Stimulated activated naive B cell treated with anti-CD40 and anti-IgM and Interleukin-4, amounts not matched to agents 10 μg/mL and 1 μg/mL and 100 μg/mL, for 72 hours (primary cell): ENCODE measurements around the gene ELMO1.

Source experiments
- ATAC-seq, 2 donors: fragments of 150-1000 bp; cut with Tn5 transposase; replicated peaks; 2 replicates each; pipeline ENCODE4 v1.10.0; 2021; ENCODE audit warnings: moderate library complexity in 1 of 2
- DNase-seq: peaks from one replicate; pipeline ENCODE4 v3.0.0; 2021
- H3K27ac Mint-ChIP-seq: one replicate; pipeline ENCODE4 v1.8.0; 2022; ENCODE audit warnings: mild to moderate bottlenecking, mixed read lengths
- H3K27me3 Mint-ChIP-seq, 2 donors: one replicate each; pipeline ENCODE4 v1.8.0; 2022; ENCODE audit warnings: mixed read lengths in 2 of 2
- H3K36me3 Mint-ChIP-seq, 2 donors: one replicate each; pipeline ENCODE4 v1.8.0; 2022; ENCODE audit warnings: mixed read lengths in 2 of 2, mild to moderate bottlenecking in 1 of 2
- H3K4me1 Mint-ChIP-seq, 2 donors: one replicate each; pipeline ENCODE4 v1.8.0; 2022; ENCODE audit warnings: mixed read lengths in 2 of 2, mild to moderate bottlenecking in 1 of 2
- H3K4me3 Mint-ChIP-seq, 2 donors: one replicate each; pipeline ENCODE4 v1.8.0; 2022; ENCODE audit warnings: mild to moderate bottlenecking in 2 of 2, mixed read lengths in 2 of 2, moderate library complexity in 1 of 2
- H3K9me3 Mint-ChIP-seq, 2 donors: one replicate each; pipeline ENCODE4 v1.8.0; 2022; ENCODE audit warnings: mixed read lengths in 2 of 2, mild to moderate bottlenecking in 1 of 2

Gene ELMO1

DNA sequence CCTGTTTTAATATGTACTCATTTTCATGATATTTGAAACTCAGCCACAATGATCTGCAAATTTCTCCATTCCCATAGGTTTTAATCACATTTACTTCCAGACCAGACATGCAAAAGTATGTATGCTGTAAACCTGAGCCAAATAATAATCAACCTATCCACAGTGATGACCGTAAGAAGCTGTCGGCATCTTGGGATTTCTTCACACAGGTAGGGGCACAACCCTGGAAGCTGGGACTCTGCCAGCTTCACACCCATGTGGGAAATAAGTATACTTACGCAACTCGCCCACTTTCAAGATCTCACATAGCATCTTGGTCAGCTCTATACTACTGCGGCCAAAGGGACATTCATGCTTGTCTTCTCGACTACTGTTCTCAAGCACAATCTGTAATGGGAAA lies 352.3 kb downstream of the ELMO1 start:
- Mint-ChIP-seq H3K9me3 (peaks cover 6 to 12% of the 10 kb centered on the region in 2 donors), H3K4me1 (peaks cover 0 to 6% of the 10 kb centered on the region in 2 donors), H3K36me3 (peaks cover 51 to 67% of the 10 kb centered on the region in 2 donors), H3K27ac (no peak overlapping the region), H3K27me3 (no peaks in the 10 kb centered on the region), H3K4me3 (no peak overlapping the region)
- DNase-seq, result no peak
- no peak for ATAC-seq

DNA sequence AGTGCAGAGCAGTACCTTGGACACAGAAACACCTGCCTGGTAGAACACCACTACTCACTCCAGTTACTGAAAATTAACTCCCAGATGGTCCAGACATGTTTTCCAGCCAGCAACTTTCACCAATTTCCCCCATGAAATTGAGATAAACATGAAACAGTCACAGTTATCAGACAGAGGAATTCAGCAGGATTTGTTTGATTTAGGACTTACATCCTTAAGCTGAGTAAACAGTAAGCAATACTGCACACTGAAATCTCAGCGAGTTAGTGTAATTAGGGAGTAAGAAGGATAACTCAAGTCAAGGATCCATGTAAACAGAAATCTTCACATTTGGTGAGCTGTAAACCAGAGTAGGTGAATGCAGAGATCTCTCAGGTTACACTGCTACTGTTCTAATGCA lies 353.5 kb downstream of the ELMO1 start:
- H3K36me3 Mint-ChIP-seq, result peaks cover 52 to 67% of the 10 kb centered on the region in 2 donors
- H3K27ac Mint-ChIP-seq, result no peak overlapping the region
- no peaks in the 10 kb centered on the region for H3K27me3 Mint-ChIP-seq
- H3K9me3 Mint-ChIP-seq, result peaks cover 6 to 12% of the 10 kb centered on the region in 2 donors
- peaks cover 0 to 8% of the 10 kb centered on the region in 2 donors for H3K4me1 Mint-ChIP-seq
- DNase-seq (no peak), ATAC-seq (no peak)
- H3K4me3 Mint-ChIP-seq, result no peak overlapping the region

DNA sequence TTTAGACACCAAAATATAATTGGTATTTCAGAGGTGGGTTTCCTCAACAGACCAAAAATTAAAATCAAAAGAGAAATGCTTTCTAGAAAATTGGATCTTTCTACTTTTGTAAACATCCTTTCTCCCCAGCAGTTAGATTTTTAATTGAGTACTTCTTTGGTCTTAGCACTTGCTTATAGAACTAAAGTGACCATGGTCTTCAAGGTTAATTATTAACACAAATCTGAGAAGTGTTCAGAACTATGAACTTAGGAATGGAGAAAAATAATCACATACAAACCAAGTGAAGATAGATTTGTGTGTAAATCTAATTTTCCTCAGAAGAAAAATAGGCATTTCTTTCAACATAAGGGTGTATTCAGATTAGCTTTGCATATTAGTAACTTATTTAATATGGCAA lies 355.4 kb downstream of the ELMO1 start:
- ATAC-seq, result no peak
- H3K9me3 Mint-ChIP-seq, result peaks cover 6 to 12% of the 10 kb centered on the region in 2 donors
- no peaks in the 10 kb centered on the region for H3K27me3 Mint-ChIP-seq
- peaks cover 0 to 7% of the 10 kb centered on the region in 2 donors for H3K4me1 Mint-ChIP-seq
- DNase-seq, result no peak
- no peak overlapping the region for H3K4me3 Mint-ChIP-seq
- no peak overlapping the region for H3K27ac Mint-ChIP-seq
- peaks cover 49 to 62% of the 10 kb centered on the region in 2 donors for H3K36me3 Mint-ChIP-seq

DNA sequence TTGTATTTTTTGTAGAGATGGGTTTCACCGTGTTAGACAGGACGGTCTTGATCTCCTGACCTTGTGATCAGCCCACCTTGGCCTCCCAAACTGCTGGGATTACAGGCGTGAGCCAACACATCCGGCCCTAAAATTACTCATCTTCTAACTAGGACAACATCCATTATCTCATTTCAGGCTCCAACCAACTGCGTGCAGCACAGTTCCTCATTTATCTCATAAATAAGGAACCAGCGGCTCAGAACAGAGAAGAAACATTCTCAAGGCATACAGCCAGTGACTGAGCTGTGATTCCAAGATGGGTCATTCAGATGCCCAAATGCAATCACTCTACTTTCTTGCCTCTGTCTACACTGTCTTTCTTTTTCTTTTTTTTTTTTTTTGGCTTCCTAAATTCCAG lies 356.1 kb downstream of the ELMO1 start:
- Mint-ChIP-seq H3K27me3 (no peaks in the 10 kb centered on the region), H3K4me1 (peaks cover 0 to 6% of the 10 kb centered on the region in 2 donors), H3K9me3 (peaks cover 6 to 12% of the 10 kb centered on the region in 2 donors), H3K27ac (peak overlapping the region; percentile 9), H3K36me3 (peaks cover 49 to 61% of the 10 kb centered on the region in 2 donors), H3K4me3 (no peak overlapping the region)
- DNase-seq (no peak), ATAC-seq (peak in 1 of 2 donors; percentile 33)

DNA sequence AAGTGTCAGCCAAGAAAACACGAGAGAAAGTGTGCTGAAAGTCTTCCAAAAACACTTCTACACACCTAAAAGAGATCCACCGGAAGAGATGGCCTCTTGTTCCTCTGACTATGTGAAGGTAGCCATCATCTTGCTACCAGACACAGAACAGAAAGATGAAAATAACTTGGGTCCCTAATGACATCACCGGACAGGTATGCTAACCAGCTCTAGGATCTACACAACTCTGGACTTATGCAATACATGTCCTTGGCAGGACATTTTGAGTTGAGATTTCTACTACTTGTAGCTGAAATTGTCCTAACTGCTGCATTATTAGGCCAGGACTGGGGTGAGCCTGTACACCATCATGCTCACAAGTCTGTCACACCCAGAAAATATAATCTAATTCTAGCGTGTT lies 358.7 kb downstream of the ELMO1 start:
- no peak overlapping the region for H3K4me3 Mint-ChIP-seq
- H3K9me3 Mint-ChIP-seq, result peaks cover 6 to 12% of the 10 kb centered on the region in 2 donors
- no peak for DNase-seq
- H3K4me1 Mint-ChIP-seq, result peaks cover 0 to 6% of the 10 kb centered on the region in 2 donors
- H3K27ac Mint-ChIP-seq, result no peak overlapping the region
- H3K27me3 Mint-ChIP-seq, result no peaks in the 10 kb centered on the region
- peaks cover 47 to 66% of the 10 kb centered on the region in 2 donors for H3K36me3 Mint-ChIP-seq
- ATAC-seq, result no peak

DNA sequence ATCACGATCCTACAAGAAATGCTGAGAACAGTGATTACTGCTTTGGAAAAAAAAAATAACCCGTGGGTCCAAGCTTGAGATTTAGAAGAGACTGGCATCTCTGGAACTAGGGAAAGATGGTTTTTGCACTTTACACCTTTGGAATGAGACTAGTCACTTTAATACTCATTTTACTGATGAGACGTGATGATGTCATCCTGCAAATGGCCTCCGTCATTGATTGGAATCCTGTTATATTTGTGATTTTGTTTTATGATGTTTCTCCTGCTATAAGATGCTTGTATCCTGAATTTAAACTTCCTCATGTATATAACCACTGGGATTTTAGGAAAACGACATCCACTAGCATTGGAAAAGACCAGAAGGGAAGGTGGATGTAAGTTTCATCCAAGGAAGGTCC lies 363.1 kb downstream of the ELMO1 start:
- ATAC-seq (no peak), DNase-seq (no peak)
- Mint-ChIP-seq H3K4me1 (peaks cover 12 to 18% of the 10 kb centered on the region in 2 donors), H3K9me3 (no peaks in the 10 kb centered on the region), H3K4me3 (no peak overlapping the region), H3K36me3 (peaks cover 29 to 53% of the 10 kb centered on the region in 2 donors), H3K27ac (no peak overlapping the region), H3K27me3 (no peaks in the 10 kb centered on the region)

DNA sequence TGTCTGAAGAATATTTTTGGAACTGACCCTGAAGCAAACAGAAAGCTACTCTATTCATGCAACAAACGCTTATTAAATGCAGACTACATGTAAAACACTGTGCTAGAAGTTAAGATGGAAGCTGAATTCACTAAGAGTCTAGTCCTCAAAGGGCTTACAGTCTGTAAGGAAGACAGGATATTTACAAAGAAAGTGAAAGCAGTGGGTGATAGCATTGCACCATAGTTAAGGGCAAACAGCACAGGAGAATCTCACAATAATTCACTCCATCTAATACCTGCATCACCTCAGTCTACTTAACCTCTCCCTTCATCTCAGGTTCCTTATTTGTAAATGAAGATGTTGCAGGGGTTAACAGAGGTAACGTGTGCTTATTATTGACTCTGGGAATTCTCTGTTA lies 364.4 kb downstream of the ELMO1 start:
- no peak for ATAC-seq
- H3K27ac Mint-ChIP-seq, result no peak overlapping the region
- no peaks in the 10 kb centered on the region for H3K27me3 Mint-ChIP-seq
- no peak for DNase-seq
- H3K36me3 Mint-ChIP-seq, result peaks cover 26 to 59% of the 10 kb centered on the region in 2 donors
- H3K4me1 Mint-ChIP-seq, result peaks cover 10 to 18% of the 10 kb centered on the region in 2 donors
- H3K9me3 Mint-ChIP-seq, result no peaks in the 10 kb centered on the region
- no peak overlapping the region for H3K4me3 Mint-ChIP-seq

DNA sequence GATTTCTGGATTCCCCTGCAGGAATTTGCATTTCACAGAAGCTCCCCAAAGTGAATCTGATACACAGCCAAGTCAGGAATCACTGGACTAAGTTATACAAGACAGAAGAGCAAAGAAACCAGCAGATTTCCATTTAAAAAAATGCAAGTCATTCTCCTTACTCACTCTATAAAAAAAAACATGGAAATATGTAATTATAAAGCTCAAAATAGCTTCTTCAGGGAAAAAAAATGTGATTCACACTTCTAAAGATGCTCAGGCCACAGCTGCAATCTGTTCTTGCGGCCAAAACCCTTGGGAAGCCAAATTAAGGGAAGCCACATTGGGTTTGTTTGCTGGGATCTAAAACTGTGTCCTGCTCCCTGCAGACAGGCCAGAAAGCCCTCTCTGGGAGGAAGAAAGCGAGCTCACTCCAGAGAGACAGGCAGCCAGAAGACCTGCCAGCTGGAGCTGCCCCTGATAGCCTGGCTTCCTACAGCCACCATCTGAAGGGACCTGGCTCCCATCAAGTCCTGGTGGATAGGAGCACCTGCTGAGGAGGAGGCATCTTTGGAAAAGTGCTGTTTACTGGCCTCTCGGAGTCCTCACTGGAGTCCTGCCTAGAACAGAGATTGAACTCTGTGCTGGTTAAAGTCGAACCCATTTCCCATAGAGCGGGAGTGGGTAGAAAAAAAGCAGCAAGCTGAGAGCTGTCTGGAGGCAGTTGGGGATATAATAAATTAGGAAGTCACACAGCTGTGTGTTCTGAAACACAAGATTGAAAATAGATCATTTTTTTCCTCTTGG lies 365.2 kb downstream of the ELMO1 start:
- Mint-ChIP-seq H3K36me3 (peaks cover 26 to 59% of the 10 kb centered on the region in 2 donors), H3K4me3 (no peak overlapping the region), H3K4me1 (peaks cover 10 to 18% of the 10 kb centered on the region in 2 donors), H3K9me3 (no peaks in the 10 kb centered on the region), H3K27me3 (no peaks in the 10 kb centered on the region), H3K27ac (peak overlapping the region; percentile 39)
- DNase-seq, result no peak
- ATAC-seq, result no peak

DNA sequence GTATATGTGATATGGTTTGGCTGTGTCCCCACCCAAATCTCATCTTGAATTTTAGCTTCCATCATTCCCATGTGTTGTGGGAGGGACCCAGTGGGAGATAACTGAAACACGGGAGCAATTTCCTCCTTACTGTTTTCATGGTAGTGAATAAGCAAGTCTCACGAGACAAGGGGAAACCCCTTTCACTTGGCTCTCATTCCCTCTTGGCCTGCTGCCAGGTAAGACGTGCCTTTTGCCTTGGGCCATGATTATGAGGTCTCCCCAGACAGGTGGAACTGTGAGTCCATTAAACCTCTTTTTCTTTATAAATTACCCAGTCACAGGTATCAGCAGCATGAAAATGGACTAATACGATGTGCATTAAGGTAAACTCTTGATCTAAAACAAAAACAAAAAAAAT lies 367.2 kb downstream of the ELMO1 start:
- Mint-ChIP-seq H3K36me3 (peaks cover 32 to 56% of the 10 kb centered on the region in 2 donors), H3K4me3 (no peak overlapping the region), H3K4me1 (peaks cover 10 to 18% of the 10 kb centered on the region in 2 donors), H3K9me3 (no peaks in the 10 kb centered on the region), H3K27me3 (no peaks in the 10 kb centered on the region), H3K27ac (no peak overlapping the region)
- ATAC-seq (no peak), DNase-seq (peak; percentile 4)

DNA sequence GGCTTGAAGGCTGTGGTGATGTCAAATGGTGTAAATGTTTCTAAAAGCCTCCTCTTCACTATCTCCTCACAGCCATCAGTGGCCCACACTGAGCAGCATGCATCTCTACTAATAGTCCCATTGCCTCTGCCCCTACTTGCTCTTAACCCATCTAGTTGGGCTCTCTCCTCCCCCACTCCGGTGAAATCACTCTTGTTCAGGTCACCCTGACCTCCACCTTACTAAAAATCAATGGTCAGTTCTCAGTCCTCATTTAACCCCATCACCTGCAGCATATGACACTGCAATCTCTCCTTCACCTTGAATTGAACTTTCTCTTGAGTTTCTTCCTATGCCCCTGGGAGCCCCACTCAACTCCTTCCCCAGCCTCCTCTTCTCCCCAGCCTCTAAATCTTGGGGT lies 369.2 kb downstream of the ELMO1 start:
- ATAC-seq (no peak), DNase-seq (no peak)
- no peaks in the 10 kb centered on the region for H3K27me3 Mint-ChIP-seq
- H3K9me3 Mint-ChIP-seq, result no peaks in the 10 kb centered on the region
- peaks cover 24 to 44% of the 10 kb centered on the region in 2 donors for H3K36me3 Mint-ChIP-seq
- no peak overlapping the region for H3K4me3 Mint-ChIP-seq
- H3K27ac Mint-ChIP-seq, result no peak overlapping the region
- peaks cover 10 to 18% of the 10 kb centered on the region in 2 donors for H3K4me1 Mint-ChIP-seq

DNA sequence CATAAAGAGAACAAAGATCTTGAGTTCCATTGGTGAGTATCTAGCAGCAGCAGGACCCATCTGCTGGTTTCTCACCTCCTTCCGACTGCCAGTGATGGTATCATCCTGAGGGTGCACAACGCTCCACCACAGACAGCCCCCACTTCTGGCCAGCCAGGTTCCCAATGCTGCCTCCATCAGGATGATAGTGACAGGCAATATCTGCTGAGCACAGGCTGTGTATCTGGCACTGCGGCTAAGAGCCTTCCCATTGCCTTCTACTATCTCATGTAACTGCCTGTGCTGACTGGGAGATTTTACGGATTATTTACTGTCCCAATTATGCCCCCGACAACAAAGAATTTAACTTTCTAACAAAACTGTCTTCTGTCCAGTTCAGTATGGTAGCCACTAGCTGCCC lies 372.0 kb downstream of the ELMO1 start:
- H3K27ac Mint-ChIP-seq, result no peak overlapping the region
- ATAC-seq, result no peak
- H3K36me3 Mint-ChIP-seq, result peaks cover 16 to 34% of the 10 kb centered on the region in 2 donors
- no peaks in the 10 kb centered on the region for H3K9me3 Mint-ChIP-seq
- peaks cover 3 to 4% of the 10 kb centered on the region in 2 donors for H3K4me1 Mint-ChIP-seq
- no peaks in the 10 kb centered on the region for H3K27me3 Mint-ChIP-seq
- DNase-seq, result no peak
- H3K4me3 Mint-ChIP-seq, result no peak overlapping the region

DNA sequence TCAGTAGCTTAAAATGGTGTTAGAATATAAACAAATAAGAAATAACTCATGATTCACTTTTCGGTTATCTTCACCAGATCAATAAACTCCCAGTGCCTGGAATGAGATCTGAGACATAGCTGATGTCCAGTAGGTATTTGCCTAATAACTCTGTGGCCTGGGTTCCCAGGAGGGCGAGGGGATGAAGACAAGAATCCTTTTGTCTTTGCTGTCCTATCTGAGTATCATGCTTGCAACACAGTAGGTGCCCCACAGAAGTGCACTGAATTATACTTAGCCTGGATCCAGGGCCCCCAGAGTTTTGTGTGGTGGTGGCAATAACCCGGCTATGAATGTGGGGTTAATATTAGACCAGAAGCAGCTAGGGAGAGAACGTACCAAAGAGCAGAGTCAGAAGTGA lies 374.3 kb downstream of the ELMO1 start:
- Mint-ChIP-seq H3K4me1 (peaks cover 0 to 6% of the 10 kb centered on the region in 2 donors), H3K36me3 (peaks cover 19 to 29% of the 10 kb centered on the region in 2 donors), H3K9me3 (no peaks in the 10 kb centered on the region), H3K27me3 (no peaks in the 10 kb centered on the region), H3K27ac (no peak overlapping the region), H3K4me3 (no peak overlapping the region)
- no peak for ATAC-seq
- no peak for DNase-seq

DNA sequence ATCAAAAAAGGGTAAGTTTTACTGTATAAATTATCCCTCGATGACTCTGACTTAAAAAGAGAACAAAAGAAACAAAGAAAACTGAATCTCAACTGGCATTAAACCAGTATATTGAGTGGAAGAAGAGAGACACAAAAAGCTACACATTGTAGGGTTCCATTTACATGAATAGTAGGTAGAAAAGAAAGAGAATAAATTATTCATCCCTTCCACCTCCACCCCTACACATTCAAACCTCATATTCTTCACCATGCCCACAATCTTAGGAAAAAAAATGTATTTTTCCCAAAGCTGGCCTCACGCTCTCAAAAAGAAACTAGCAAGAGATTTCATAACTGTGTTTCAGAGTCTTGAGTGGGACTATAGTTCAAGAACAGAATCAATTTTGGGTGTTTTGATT lies 377.5 kb downstream of the ELMO1 start:
- no peak overlapping the region for H3K4me3 Mint-ChIP-seq
- no peak overlapping the region for H3K27ac Mint-ChIP-seq
- H3K4me1 Mint-ChIP-seq, result peaks cover 8 to 10% of the 10 kb centered on the region in 2 donors
- no peaks in the 10 kb centered on the region for H3K9me3 Mint-ChIP-seq
- no peaks in the 10 kb centered on the region for H3K27me3 Mint-ChIP-seq
- no peak for ATAC-seq
- DNase-seq, result no peak
- peaks cover 10 to 23% of the 10 kb centered on the region in 2 donors for H3K36me3 Mint-ChIP-seq

DNA sequence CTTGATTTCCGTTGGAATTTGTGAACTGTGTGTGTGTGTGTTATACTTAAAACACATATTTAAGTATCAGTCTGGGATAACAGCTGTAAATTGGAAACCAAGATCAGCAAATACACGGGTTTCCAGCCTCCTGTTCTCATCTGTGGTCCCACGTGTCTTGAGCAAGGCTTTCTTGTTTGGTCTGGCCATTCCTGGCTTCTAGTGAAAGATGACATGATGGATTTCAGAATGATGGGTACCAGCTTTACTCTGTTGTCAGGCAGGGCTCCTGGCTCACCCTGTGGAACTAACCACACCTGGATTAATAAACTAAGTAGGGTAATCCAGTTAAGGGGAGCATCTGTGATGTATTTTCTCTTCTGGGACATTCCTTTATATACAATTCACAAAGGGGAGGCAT lies 378.2 kb downstream of the ELMO1 start:
- DNase-seq (no peak), ATAC-seq (no peak)
- Mint-ChIP-seq H3K36me3 (peaks cover 11 to 30% of the 10 kb centered on the region in 2 donors), H3K4me1 (peaks cover 14 to 16% of the 10 kb centered on the region in 2 donors), H3K27me3 (no peaks in the 10 kb centered on the region), H3K9me3 (peaks cover 0 to under 1% of the 10 kb centered on the region in 2 donors), H3K27ac (peak overlapping the region; percentile 37), H3K4me3 (no peak overlapping the region)

DNA sequence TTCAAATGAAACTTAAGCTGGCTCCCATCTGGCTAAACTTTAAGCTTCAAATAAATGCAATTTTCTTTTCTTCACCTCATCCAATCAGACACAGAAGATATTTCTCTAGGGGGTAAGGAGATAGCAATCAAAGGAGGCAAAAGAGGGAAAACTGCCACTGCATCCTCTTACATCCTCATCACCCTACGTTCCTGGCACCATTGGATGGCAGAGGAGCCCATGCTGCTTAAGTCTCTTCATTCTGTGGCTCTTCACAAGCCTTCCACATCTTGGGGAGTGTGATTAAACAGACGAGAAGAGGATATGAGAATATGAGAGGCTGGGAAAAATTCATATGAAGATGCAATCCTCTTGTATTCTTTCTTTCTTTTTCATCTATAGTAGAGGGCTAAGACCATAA lies 378.6 kb downstream of the ELMO1 start:
- ATAC-seq (no peak), DNase-seq (no peak)
- H3K27ac Mint-ChIP-seq, result no peak overlapping the region
- H3K9me3 Mint-ChIP-seq, result peaks cover 2 to 4% of the 10 kb centered on the region in 2 donors
- H3K4me3 Mint-ChIP-seq, result no peak overlapping the region
- no peaks in the 10 kb centered on the region for H3K27me3 Mint-ChIP-seq
- H3K4me1 Mint-ChIP-seq, result peaks cover 16 to 21% of the 10 kb centered on the region in 2 donors
- H3K36me3 Mint-ChIP-seq, result peaks cover 15 to 34% of the 10 kb centered on the region in 2 donors
